Lung (tissue), 12 donors: Measurements from ENCODE around the gene DYNLT4. TPM values are rescaled to one million over a fixed set of nuclear protein-coding genes. Genes with fewer than 3 reads are reported as not detected.

Experiments used
- ATAC-seq: fragments of 200-7000 bp; cut with Tn5 transposase; one replicate; pipeline ENCODE4 v1.9.1; 2020; ENCODE audit warnings: moderate number of reproducible peaks; ENCODE audit not compliant: insufficient read depth, low FRiP score
- DNase-seq, 3 donors: peaks; one replicate each; pipeline ENCODE4 v3.0.0-alpha.2; 2013 to 2017
- H3K27ac ChIP-seq, 2 donors: one replicate each; pipeline ENCODE4 v1.5.1; 2013; ENCODE audit warnings: mild to moderate bottlenecking in 2 of 2, moderate library complexity in 2 of 2, control low read depth in 1 of 2, inconsistent platforms in 1 of 2, low read depth in 1 of 2, low read length in 1 of 2
- H3K27me3 ChIP-seq, 3 donors: one replicate each; pipeline ENCODE4 v1.5.1; 2013; ENCODE audit warnings: low read length in 2 of 3; ENCODE audit not compliant: control insufficient read depth in 3 of 3, insufficient read depth in 3 of 3
- H3K36me3 ChIP-seq, 4 donors: one replicate each; pipeline ENCODE4 v1.5.1; 2013; ENCODE audit warnings: low read length in 4 of 4, mild to moderate bottlenecking in 1 of 4, moderate library complexity in 1 of 4; ENCODE audit not compliant: control insufficient read depth in 4 of 4, insufficient read depth in 4 of 4
- H3K4me1 ChIP-seq, 5 donors: one replicate each; pipeline ENCODE4 v1.5.1; 2013; ENCODE audit warnings: low read length in 5 of 5, mild to moderate bottlenecking in 2 of 5, moderate library complexity in 1 of 5; ENCODE audit not compliant: control insufficient read depth in 5 of 5, insufficient read depth in 5 of 5
- H3K4me3 ChIP-seq: one replicate; pipeline ENCODE4 v1.5.1; 2013; ENCODE audit warnings: mild to moderate bottlenecking, control low read depth, moderate library complexity
- H3K9ac ChIP-seq, 2 donors: one replicate each; pipeline ENCODE4 v1.5.1; 2013; ENCODE audit warnings: low read length in 2 of 2, control low read depth in 1 of 2; ENCODE audit not compliant: insufficient read depth in 1 of 2
- H3K9me3 ChIP-seq, 4 donors: one replicate each; pipeline ENCODE4 v1.5.1; 2013; ENCODE audit warnings: low read length in 3 of 4, mild to moderate bottlenecking in 1 of 4, moderate library complexity in 1 of 4; ENCODE audit not compliant: control insufficient read depth in 4 of 4, insufficient read depth in 3 of 4
- CTCF ChIP-seq: IDR thresholded peaks from 2 replicates; pipeline ENCODE4 v1.5.1; 2012; ENCODE audit warnings: mild to moderate bottlenecking; ENCODE audit errors: control extremely low read depth, extremely low read depth
- WGBS, 2 donors: extraction: QIAGEN DNeasy Blood & Tissue Kit; methylation state at CpG; one replicate each; pipeline ENCODE4 v1.1.7; 2013; 5-methylcytosine and 5-hydroxymethylcytosine counted together
- polyA plus RNA-seq, 2 donors: library from polyadenylated mRNA; stranded (reverse); fragments of 200-250 nt; gene quantifications; one replicate each; pipeline ENCODE4 v1.2.1, GENCODE V29; 2013
- total RNA-seq, 2 donors: library from RNA; depleted of rRNA in 1 of 2; stranded (reverse); fragments of >200 nt in 1 of 2; gene quantifications; one replicate each; pipeline ENCODE4 v1.2.1, GENCODE V29; 2014 to 2021
- donor health status: control.
- donor health status: control.
- donor health status: Bipolar disorder and iron deficiency.
- donor health status: healthy.
- donor health status: DM: yes; HTN: yes; CAD: no.

DYNLT4 gene
- total and polyA plus RNA-seq, 4 donors, result 1.7 to 13.0 (median 4.2) TPM

GRCh38 chr1:44803062-44803311 lies 4.2 kb downstream of the DYNLT4 start:
- Histone ChIP-seq H3K4me3 (no peak overlapping the region), H3K27ac (peak overlapping the region in 1 of 2 donors; percentile 72), H3K36me3 (peaks cover 2 to 39% (median 10%) of the 10 kb centered on the region in 4 donors), H3K4me1 (peaks cover 7 to 43% (median 18%) of the 10 kb centered on the region in 5 donors), H3K27me3 (no peaks in the 10 kb centered on the region), H3K9ac (no peak overlapping the region), H3K9me3 (no peaks in the 10 kb centered on the region)
- ATAC-seq (no peak), DNase-seq (no peak)
- TF ChIP-seq CTCF, result no peak
- 89 to 91% methylated on average over 9 of the region's 9 CpGs for WGBS, 2 donors

GRCh38 chr1:44802306-44803061 lies 4.7 kb downstream of the DYNLT4 start:
- no peaks in the 10 kb centered on the region for H3K27me3 ChIP-seq
- no peak for DNase-seq
- 83 to 92% methylated on average over 13 of the region's 13 CpGs for WGBS, 2 donors

GRCh38 chr1:44801491-44802305 lies 5.5 kb downstream of the DYNLT4 start:
- H3K27ac ChIP-seq, result peak overlapping the region in 1 of 2 donors; percentile 72
- peaks cover under 1 to 36% (median 7%) of the 10 kb centered on the region in 5 donors for H3K4me1 ChIP-seq
- peak overlapping the region; percentile 55 for H3K4me3 ChIP-seq
- DNase-seq (no peak), ATAC-seq (no peak)
- no peaks in the 10 kb centered on the region for H3K27me3 ChIP-seq
- no peak for TF ChIP-seq CTCF
- WGBS, 2 donors, result 44 to 56% methylated on average over 13 of the region's 13 CpGs
- H3K9me3 ChIP-seq, result no peaks in the 10 kb centered on the region
- peaks cover 2 to 39% (median 10%) of the 10 kb centered on the region in 4 donors for H3K36me3 ChIP-seq
- no peak overlapping the region for H3K9ac ChIP-seq

More at GRCh38 chr1:44802306-44803061, 4.7 kb downstream of the DYNLT4 start:
- H3K27ac ChIP-seq, result peak overlapping the region in 1 of 2 donors; percentile 72
- H3K4me1 ChIP-seq, result peaks cover 7 to 41% (median 14%) of the 10 kb centered on the region in 5 donors
- ATAC-seq, result no peak
- peak overlapping the region; percentile 38 for H3K4me3 ChIP-seq
- no peak for TF ChIP-seq CTCF
- no peaks in the 10 kb centered on the region for H3K9me3 ChIP-seq
- peaks cover 2 to 39% (median 10%) of the 10 kb centered on the region in 4 donors for H3K36me3 ChIP-seq
- H3K9ac ChIP-seq, result no peak overlapping the region
